ENCODE measurements around the gene LBR.

Gene LBR

DNA sequence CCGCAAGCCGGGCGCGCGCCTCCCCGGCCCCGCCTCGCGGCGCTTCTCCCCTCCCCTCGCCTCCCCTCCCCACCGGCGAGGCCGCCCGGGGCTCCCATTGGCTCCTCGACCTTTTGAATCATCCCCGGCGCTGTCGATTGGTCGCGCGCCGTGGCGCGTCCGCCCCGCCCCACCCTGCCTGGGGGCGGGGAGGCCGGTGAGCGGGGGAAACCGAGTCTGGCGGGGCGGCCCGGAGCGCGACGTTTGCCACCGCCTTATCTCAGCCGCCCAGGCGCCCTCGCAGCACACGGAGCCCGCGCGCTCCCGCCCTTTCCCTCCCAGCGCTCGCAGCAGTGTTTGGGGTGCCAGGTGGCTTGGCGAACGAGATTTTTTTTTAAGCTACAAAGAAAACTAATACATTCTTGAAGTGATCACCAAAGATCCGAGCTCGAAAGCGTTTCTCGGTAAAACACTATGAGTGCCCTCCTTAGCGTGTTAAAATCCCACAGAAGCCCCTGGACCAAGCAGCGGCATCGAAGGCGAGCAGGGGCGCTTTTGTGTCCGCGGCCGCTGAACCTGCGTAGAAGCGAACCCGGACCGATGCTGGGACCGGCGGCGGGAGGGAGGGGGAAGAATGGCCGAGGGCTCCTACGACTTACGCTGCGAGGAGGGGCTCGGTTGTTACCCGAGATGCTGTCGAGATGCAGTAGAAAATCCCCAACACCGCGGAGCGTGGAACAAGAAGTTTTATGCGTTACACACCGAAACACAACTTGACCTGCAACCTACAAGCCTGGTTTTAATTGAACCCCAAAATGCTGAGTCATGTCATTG, 436 bp upstream of the LBR start:
- peaks cover 5% of the 10 kb centered on the region for H3K36me3 ChIP-seq (ENCODE audit: insufficient read depth, insufficient read length, low read length)
- no peak for TF ChIP-seq YY1 (IDR thresholded peaks at IDR 0.05; ENCODE audit: insufficient read depth, insufficient read length)
- TF ChIP-seq ZNF274 (IDR thresholded peaks at IDR 0.05; ENCODE audit: low read depth, low read length), result no peak
- peaks cover 6% of the 10 kb centered on the region for H3K27me3 ChIP-seq (ENCODE audit: insufficient read depth, insufficient read length)
- peak overlapping the region; percentile 93 for H3K9ac ChIP-seq (ENCODE audit: insufficient read length, low read depth)
- peaks cover 2% of the 10 kb centered on the region for H3K4me1 ChIP-seq (ENCODE audit: insufficient read depth, insufficient read length)
- peaks cover 32% of the 10 kb centered on the region for H3K9me3 ChIP-seq (ENCODE audit: insufficient read depth, low read length)
- H3K4me3 ChIP-seq (ENCODE audit: insufficient read length, low read depth), result peak overlapping the region; percentile 90
- DNase-seq (ENCODE audit: low read depth, low spot score), result peak; percentile 91

GRCh38 chr1:225426395-225427234, 1.2 kb downstream of the LBR start:
- Histone ChIP-seq H3K36me3 (ENCODE audit: insufficient read depth, insufficient read length, low read length) (peaks cover 19% of the 10 kb centered on the region), H3K9me3 (ENCODE audit: insufficient read depth, low read length) (peaks cover 17% of the 10 kb centered on the region), H3K9ac (ENCODE audit: insufficient read length, low read depth) (peak overlapping the region; percentile 93), H3K27me3 (ENCODE audit: insufficient read depth, insufficient read length) (peaks cover 6% of the 10 kb centered on the region), H3K4me3 (ENCODE audit: insufficient read length, low read depth) (peak overlapping the region; percentile 90), H3K4me1 (ENCODE audit: insufficient read depth, insufficient read length) (peaks cover 2% of the 10 kb centered on the region)
- TF ChIP-seq SUZ12 (IDR thresholded peaks at IDR 0.05; ENCODE audit: extremely low read depth, insufficient read depth, insufficient read length) (no peak), YY1 (IDR thresholded peaks at IDR 0.05; ENCODE audit: insufficient read depth, insufficient read length) (no peak), ZNF274 (IDR thresholded peaks at IDR 0.05; ENCODE audit: low read depth, low read length) (no peak)
- no peak for DNase-seq (ENCODE audit: low read depth, low spot score)

- H3K9ac ChIP-seq (ENCODE audit: insufficient read length, low read depth), result peak overlapping the region; percentile 23
These were observed 2.5 kb downstream of the LBR start for GRCh38 chr1:225425201-225425786.

DNA sequence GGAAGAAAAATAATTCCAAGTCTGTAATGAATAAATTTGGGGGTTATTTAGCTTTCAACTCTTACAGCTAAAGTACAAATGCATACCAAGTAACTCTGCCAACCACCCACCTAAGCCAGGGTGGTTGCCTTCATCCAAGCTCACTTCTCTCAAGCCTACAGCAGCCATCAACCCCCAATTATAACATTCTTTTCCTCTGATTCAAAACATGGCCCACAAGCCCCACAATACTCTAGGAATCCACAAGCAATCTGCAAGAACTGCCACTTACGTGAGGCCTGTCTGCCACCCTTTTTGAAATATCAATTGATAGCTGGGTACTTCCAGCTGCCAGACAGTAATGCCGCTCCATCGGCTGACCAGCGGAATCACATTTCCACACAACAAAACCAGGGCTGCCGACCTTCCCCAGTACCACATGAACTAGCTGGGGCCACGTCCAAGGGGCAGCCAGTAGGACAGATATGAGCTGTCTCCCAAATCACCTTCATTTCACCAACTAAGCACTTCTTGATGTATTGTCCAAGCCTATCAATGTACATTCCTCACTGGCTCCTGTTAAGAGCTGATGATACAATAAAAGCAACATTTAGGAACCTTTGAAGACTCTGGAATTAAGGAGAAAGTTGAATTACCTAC, 3.2 kb downstream of the LBR start:
- no peaks in the 10 kb centered on the region for H3K9me3 ChIP-seq (ENCODE audit: insufficient read depth, low read length)

More at GRCh38 chr1:225425201-225425786, 2.5 kb downstream of the LBR start:
- Histone ChIP-seq H3K9me3 (ENCODE audit: insufficient read depth, low read length) (peaks cover 4% of the 10 kb centered on the region), H3K4me3 (ENCODE audit: insufficient read length, low read depth) (no peak overlapping the region), H3K36me3 (ENCODE audit: insufficient read depth, insufficient read length, low read length) (peaks cover 31% of the 10 kb centered on the region), H3K27me3 (ENCODE audit: insufficient read depth, insufficient read length) (peaks cover 6% of the 10 kb centered on the region), H3K4me1 (ENCODE audit: insufficient read depth, insufficient read length) (peaks cover 2% of the 10 kb centered on the region)
- DNase-seq (ENCODE audit: low read depth, low spot score), result no peak
- no peak for TF ChIP-seq YY1 (IDR thresholded peaks at IDR 0.05; ENCODE audit: insufficient read depth, insufficient read length)
- TF ChIP-seq ZNF274 (IDR thresholded peaks at IDR 0.05; ENCODE audit: low read depth, low read length), result no peak
- no peak for TF ChIP-seq SUZ12 (IDR thresholded peaks at IDR 0.05; ENCODE audit: extremely low read depth, insufficient read depth, insufficient read length)

DNA sequence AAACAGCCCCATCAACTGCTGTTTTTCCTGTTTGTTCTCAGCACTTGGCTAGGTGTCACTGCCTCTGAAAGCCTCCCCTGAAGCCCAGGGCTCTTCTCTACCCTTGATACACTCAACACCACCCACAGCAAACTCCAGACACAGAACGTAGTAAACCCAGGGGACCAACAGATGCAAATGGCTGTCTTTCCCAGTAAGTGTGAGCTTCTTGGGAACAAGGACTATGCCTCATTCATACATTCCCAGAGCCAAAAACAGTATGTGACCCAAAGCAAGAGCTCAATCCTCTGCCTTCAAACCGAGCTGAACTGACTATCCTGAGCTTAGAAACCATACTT, 4.4 kb downstream of the LBR start:
- DNase-seq (ENCODE audit: low read depth, low spot score), result no peak
- H3K27me3 ChIP-seq (ENCODE audit: insufficient read depth, insufficient read length), result peaks cover 6% of the 10 kb centered on the region
- H3K4me3 ChIP-seq (ENCODE audit: insufficient read length, low read depth), result no peak overlapping the region
- H3K9me3 ChIP-seq (ENCODE audit: insufficient read depth, low read length), result no peaks in the 10 kb centered on the region
- H3K4me1 ChIP-seq (ENCODE audit: insufficient read depth, insufficient read length), result peaks cover 2% of the 10 kb centered on the region
- H3K36me3 ChIP-seq (ENCODE audit: insufficient read depth, insufficient read length, low read length), result peaks cover 49% of the 10 kb centered on the region
- TF ChIP-seq YY1 (IDR thresholded peaks at IDR 0.05; ENCODE audit: insufficient read depth, insufficient read length) (no peak), ZNF274 (IDR thresholded peaks at IDR 0.05; ENCODE audit: low read depth, low read length) (no peak), SUZ12 (IDR thresholded peaks at IDR 0.05; ENCODE audit: extremely low read depth, insufficient read depth, insufficient read length) (no peak)
- H3K9ac ChIP-seq (ENCODE audit: insufficient read length, low read depth), result no peak overlapping the region

More for the DNA sequence above, 3.2 kb downstream of the LBR start:
- Histone ChIP-seq H3K4me1 (ENCODE audit: insufficient read depth, insufficient read length) (peaks cover 2% of the 10 kb centered on the region), H3K9ac (ENCODE audit: insufficient read length, low read depth) (no peak overlapping the region), H3K4me3 (ENCODE audit: insufficient read length, low read depth) (no peak overlapping the region), H3K27me3 (ENCODE audit: insufficient read depth, insufficient read length) (peaks cover 6% of the 10 kb centered on the region), H3K36me3 (ENCODE audit: insufficient read depth, insufficient read length, low read length) (peaks cover 37% of the 10 kb centered on the region)
- TF ChIP-seq SUZ12 (IDR thresholded peaks at IDR 0.05; ENCODE audit: extremely low read depth, insufficient read depth, insufficient read length), result no peak
- no peak for TF ChIP-seq YY1 (IDR thresholded peaks at IDR 0.05; ENCODE audit: insufficient read depth, insufficient read length)
- TF ChIP-seq ZNF274 (IDR thresholded peaks at IDR 0.05; ENCODE audit: low read depth, low read length), result no peak
- DNase-seq (ENCODE audit: low read depth, low spot score), result no peak

GRCh38 chr1:225422795-225423517, 4.9 kb downstream of the LBR start:
- Histone ChIP-seq H3K36me3 (ENCODE audit: insufficient read depth, insufficient read length, low read length) (peaks cover 54% of the 10 kb centered on the region), H3K4me1 (ENCODE audit: insufficient read depth, insufficient read length) (peaks cover 2% of the 10 kb centered on the region), H3K9ac (ENCODE audit: insufficient read length, low read depth) (no peak overlapping the region), H3K4me3 (ENCODE audit: insufficient read length, low read depth) (no peak overlapping the region), H3K27me3 (ENCODE audit: insufficient read depth, insufficient read length) (peaks cover 6% of the 10 kb centered on the region), H3K9me3 (ENCODE audit: insufficient read depth, low read length) (no peaks in the 10 kb centered on the region)
- TF ChIP-seq ZNF274 (IDR thresholded peaks at IDR 0.05; ENCODE audit: low read depth, low read length), result no peak
- TF ChIP-seq SUZ12 (IDR thresholded peaks at IDR 0.05; ENCODE audit: extremely low read depth, insufficient read depth, insufficient read length), result no peak
- TF ChIP-seq YY1 (IDR thresholded peaks at IDR 0.05; ENCODE audit: insufficient read depth, insufficient read length), result no peak
- no peak for DNase-seq (ENCODE audit: low read depth, low spot score)

All from NT2/D1 (cell line).